ENCODE measurements around the gene IGFBP4. TPM values are rescaled to one million over a fixed set of nuclear protein-coding genes. Genes with fewer than 3 reads are reported as not detected.
A peak's percentile ranks its signal among the peaks of the same experiment; 100 is the strongest.

Gene IGFBP4
- total RNA-seq, 2 donors from 2014 or later = 81.0 to 237 TPM

DNA sequence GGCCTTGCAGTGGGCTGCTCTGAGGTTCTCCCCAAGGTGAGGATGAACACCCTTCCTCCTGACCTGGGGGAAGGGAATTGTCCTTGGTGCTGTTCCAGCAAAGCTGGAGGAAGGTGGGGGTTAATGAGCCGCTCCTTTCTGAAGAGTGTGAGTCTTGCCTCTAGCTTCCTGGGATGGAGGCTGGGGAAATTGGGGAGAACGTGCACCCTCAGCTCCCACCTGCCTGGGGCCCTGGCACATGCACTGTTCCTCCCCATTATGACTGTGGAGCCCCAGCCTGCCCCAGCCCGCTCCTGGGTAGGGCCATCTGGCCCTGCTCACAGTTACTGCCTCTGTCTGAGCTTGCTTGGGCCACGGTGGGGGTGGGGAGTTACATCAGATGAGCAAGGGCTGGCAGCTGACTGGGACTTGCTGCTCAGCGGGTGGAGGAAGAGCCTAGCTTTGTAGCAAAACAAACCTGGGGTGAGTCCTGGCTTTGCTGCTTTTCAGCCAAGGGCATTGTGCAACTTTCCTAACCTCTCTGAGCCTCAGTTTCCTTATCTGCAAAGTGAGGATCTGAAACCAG is 47.1 kb downstream of the IGFBP4 start:
- DNase-seq (ENCODE audit: low spot score) = peak; percentile 82
- Histone ChIP-seq H3K27me3 (no peaks in the 10 kb centered on the region), H3K9me3 (no peaks in the 10 kb centered on the region), H3K4me3 (no peak overlapping the region), H3K36me3 (no peaks in the 10 kb centered on the region), H3K27ac (no peak overlapping the region), H3K4me1 (peaks cover 0 to 8% of the 10 kb centered on the region in 2 donors)
- TF ChIP-seq, protein P1, sequence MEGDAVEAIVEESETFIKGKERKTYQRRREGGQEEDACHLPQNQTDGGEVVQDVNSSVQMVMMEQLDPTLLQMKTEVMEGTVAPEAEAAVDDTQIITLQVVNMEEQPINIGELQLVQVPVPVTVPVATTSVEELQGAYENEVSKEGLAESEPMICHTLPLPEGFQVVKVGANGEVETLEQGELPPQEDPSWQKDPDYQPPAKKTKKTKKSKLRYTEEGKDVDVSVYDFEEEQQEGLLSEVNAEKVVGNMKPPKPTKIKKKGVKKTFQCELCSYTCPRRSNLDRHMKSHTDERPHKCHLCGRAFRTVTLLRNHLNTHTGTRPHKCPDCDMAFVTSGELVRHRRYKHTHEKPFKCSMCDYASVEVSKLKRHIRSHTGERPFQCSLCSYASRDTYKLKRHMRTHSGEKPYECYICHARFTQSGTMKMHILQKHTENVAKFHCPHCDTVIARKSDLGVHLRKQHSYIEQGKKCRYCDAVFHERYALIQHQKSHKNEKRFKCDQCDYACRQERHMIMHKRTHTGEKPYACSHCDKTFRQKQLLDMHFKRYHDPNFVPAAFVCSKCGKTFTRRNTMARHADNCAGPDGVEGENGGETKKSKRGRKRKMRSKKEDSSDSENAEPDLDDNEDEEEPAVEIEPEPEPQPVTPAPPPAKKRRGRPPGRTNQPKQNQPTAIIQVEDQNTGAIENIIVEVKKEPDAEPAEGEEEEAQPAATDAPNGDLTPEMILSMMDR (IDR thresholded peaks at IDR 0.05) = no peak

DNA sequence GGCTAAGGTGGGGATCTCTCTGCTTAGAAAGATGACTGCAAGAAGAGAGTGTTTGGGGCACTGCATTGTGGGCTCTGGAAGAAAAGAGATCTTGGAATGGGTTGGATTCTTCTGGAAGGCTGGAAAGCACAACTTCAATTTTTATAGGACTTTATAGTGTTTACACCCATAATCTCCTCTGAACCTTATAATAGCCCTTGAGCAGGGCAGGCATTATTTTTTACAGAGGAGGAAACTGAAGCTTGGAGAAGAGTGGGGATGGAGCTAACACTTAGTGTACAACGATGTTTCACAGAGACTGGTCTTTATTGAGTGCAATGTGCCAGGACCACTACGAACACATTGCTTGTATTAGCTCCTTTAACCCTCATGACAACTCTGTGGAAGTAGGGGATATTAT is 47.7 kb downstream of the IGFBP4 start:
- no peaks in the 10 kb centered on the region for H3K9me3 ChIP-seq
- H3K4me3 ChIP-seq = no peak overlapping the region
- no peak overlapping the region for H3K27ac ChIP-seq
- TF ChIP-seq, protein P1 (IDR thresholded peaks at IDR 0.05) = no peak
- H3K36me3 ChIP-seq = no peaks in the 10 kb centered on the region
- no peaks in the 10 kb centered on the region for H3K27me3 ChIP-seq
- DNase-seq (ENCODE audit: low spot score) = no peak
- peaks cover 0 to 8% of the 10 kb centered on the region in 2 donors for H3K4me1 ChIP-seq

DNA sequence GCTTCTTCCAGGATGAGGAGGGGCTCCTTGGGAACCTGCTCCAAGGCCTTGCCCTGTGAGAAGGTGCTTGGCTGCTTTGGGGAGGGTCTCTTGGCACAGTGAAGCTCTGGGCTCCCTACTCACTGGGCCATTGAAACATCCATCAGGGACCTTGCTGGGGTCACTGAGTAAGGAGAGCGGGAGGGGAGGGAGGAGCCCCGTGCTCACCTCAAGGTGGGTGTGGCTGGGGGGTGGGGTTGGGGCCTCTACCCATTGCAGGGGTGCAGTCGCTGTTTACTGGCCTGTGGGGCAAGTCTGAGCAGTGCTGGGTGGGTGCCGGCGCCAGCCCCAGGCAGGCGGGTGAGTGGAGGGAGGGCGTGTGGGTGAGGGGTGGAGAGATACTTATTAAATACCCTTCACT is 48.2 kb downstream of the IGFBP4 start:
- peaks cover 0 to 8% of the 10 kb centered on the region in 2 donors for H3K4me1 ChIP-seq
- TF ChIP-seq, protein P1 (IDR thresholded peaks at IDR 0.05) = no peak
- no peaks in the 10 kb centered on the region for H3K9me3 ChIP-seq
- H3K4me3 ChIP-seq = no peak overlapping the region
- H3K27ac ChIP-seq = no peak overlapping the region
- no peaks in the 10 kb centered on the region for H3K36me3 ChIP-seq
- H3K27me3 ChIP-seq = no peaks in the 10 kb centered on the region
- DNase-seq (ENCODE audit: low spot score) = no peak

DNA sequence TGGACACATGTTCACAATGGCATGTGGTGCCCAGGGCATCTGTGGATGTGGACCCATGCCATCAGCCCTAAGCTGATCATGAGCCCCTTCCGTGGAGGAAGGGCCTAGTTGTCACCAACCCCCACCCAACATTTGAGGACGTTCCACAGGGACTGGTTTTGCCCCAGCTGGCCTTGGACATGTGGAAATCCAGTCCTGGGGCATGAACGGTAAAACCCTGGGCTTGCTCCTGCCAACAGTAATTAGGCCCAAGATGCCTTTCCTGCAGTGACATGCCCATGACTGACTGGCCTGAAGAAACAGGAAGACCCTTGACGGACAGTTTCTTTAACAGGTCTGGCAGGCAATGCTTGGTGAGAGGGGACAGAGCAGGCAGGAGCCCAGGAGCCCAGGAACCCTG is 50.4 kb downstream of the IGFBP4 start:
- Histone ChIP-seq H3K4me1 (peaks cover 0 to 8% of the 10 kb centered on the region in 2 donors), H3K27me3 (no peaks in the 10 kb centered on the region), H3K36me3 (no peaks in the 10 kb centered on the region), H3K27ac (no peak overlapping the region), H3K4me3 (no peak overlapping the region), H3K9me3 (no peaks in the 10 kb centered on the region)
- no peak for DNase-seq (ENCODE audit: low spot score)
- TF ChIP-seq, protein P1 (IDR thresholded peaks at IDR 0.05) = no peak

DNA sequence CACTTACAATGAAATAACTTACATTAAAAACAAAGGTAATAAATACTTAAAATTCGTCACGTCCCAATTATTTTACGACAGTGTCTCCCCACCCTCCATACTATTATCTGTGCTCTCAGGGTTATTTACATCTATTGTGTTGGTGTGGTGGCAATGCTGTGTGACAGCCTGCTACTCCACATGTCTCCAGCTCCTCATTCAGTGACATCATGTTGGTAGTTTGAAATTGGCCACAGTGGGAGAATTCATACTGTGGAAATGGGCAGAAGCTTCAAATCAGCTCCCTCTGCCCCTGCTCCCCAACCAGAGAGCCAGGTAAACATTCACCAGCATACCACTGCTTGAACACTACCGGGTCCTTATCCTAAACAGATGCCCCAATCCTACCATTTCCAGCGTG is 51.9 kb downstream of the IGFBP4 start:
- Histone ChIP-seq H3K27me3 (no peaks in the 10 kb centered on the region), H3K4me1 (peaks cover 0 to 19% of the 10 kb centered on the region in 2 donors), H3K27ac (no peak overlapping the region), H3K4me3 (no peak overlapping the region), H3K9me3 (no peaks in the 10 kb centered on the region), H3K36me3 (no peaks in the 10 kb centered on the region)
- TF ChIP-seq, protein P1 (IDR thresholded peaks at IDR 0.05) = no peak
- DNase-seq (ENCODE audit: low spot score) = no peak

DNA sequence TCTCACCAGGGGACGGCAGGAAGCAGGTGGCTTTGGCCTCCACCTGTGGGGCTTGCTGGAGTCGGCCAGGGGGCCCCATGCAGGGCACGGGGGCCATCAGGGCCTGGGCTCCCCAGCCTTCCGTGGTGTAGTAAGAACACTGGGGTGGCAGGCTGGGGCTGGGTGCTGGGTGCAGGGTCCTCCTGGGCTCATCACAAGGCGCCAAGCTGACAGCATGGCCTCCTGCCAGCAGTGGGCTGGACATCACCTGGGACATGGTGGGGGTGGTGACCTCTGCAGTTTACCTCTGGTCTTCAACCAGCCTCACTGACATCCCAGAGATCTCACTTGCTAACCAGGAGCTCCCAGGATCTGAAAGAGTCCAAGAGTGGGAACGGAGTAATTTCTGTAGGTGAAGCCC is 52.9 kb downstream of the IGFBP4 start:
- no peak for DNase-seq (ENCODE audit: low spot score)
- H3K27ac ChIP-seq = no peak overlapping the region
- H3K4me3 ChIP-seq = no peak overlapping the region

More for the DNA sequence above, 52.9 kb downstream of the IGFBP4 start:
- TF ChIP-seq, protein P1 (IDR thresholded peaks at IDR 0.05) = no peak
- Histone ChIP-seq H3K27me3 (no peaks in the 10 kb centered on the region), H3K4me1 (peaks cover 0 to 17% of the 10 kb centered on the region in 2 donors), H3K9me3 (no peaks in the 10 kb centered on the region), H3K36me3 (no peaks in the 10 kb centered on the region)
